GOT3 (cell line): ENCODE data around the gene ZNF385B.

Experiments
- DNase-seq: peaks from one replicate; lab custom pipeline; 2025; ENCODE audit warnings: mixed read lengths; lab: John Stamatoyannopoulos, UW

The ZNF385B gene

DNA sequence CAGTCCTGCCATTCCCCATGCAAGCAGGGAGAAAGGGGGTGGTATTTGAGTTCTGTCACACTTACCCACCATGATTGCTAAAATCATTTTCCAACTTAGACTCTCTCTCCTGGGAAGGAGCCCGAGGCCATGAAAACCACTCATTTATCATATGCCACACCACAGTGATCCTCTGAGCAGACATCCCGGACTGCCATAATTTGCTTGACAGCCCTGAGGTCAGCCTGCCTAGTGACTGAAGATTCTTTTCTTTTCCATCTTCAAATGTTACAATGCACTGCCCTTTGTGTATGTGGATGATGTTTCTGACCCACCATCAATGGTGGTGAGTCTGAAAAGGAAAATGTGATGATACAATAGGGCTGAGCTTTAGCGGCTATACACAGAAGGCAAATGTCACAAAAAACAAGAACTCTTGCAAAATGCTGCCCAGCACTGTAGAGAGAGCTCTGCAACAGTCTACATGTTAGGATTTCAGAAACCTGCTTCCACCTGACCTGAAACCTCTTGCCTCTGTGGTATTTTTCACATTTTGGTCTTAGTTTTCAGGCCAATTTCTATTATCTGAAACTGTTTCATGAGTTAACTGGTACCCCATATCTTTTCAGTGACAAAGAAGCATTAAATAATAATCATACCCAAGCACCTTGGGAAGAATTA is 272.8 kb downstream of the ZNF385B start:
- DNase-seq: no peak

DNA sequence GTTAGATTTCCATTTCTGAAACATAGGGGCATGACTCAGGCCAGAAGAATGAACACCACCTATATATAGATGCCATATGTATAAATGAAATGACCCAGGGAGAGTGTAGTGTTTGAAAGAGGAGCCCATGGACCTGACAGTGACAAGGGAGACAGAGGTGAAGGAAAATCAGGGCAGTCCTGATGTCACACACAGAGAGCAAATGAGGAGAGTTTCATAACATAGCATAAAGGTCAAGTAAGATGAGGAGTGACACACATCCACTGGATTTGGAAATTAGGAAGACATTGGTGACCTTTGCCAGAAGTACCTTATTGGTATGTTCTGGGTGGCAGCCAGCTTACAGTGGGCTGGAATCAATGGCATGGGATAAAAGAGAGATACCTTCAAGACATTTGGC is 276.7 kb downstream of the ZNF385B start:
- no peak for DNase-seq

DNA sequence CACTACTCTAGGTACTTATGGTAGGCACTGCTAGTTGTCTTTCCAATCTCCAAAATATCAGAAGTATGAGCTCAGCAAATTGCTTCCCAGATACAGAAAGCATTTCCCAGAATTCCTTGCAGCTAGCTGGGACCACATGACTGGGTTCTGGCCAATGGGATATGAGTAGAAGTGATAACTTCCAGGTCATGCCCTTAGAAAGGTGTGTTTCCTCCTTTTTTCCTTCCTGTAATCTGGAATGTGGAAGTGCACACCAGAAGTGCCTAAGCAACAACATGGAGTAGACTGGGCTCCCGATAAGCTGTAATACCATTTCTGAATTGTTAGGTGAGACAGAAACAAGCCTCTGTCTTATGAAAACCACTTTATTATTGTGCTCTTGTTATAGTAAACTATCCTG is 279.8 kb downstream of the ZNF385B start:
- no peak for DNase-seq

DNA sequence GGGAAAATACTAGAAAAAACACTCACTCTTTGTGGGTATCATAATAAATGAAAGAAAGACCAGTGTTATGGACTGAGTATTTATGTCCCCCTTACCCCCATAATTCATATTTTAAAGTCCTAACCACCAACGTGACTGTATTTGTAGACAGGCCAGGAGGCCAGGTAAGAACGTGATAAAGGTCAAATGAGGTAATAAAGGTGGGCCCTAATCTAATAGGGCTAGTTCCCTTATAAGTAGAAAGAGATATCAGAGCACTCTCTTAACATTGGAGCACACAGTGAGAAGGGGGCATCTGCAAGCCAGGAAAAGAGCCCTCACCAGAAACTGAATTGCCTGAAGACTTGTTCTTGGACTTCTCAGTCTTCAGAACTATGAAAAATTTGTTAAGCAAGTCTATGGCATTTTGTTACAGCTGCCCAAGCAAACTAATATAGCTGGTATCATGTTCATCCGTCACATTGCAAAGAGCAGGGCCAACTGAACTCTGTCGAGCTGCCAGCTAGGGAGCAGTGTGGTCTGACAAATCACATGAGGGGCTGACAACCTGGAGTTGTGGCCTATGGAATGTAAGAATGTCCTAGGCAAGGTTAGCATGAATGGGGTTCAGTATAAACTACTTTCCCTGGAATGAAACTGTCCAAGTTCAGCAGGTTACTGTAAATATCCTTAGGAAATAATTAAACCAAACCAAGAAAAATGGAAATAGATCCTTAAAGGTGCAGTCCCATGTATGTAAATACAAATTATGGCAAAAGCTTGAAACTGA is 280.9 kb downstream of the ZNF385B start:
- DNase-seq: no peak

DNA sequence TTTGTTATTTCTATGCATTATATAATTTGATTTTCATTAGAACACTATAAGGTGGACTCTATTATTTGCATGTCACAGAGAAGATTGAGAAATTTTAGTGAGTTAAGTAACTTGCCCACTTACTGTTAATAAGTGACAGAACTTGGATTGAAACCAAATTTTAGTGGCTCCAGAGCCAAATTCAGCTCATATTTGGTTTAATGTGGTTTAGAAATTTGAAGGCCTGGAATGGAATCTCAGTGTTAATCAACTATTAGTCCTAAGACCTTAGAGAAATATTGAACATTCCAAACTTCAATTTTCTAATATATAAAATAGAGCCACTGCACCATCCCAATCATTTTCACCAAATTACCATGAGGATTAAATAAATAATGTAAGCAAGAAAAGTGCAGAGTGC is 281.6 kb downstream of the ZNF385B start:
- no peak for DNase-seq

DNA sequence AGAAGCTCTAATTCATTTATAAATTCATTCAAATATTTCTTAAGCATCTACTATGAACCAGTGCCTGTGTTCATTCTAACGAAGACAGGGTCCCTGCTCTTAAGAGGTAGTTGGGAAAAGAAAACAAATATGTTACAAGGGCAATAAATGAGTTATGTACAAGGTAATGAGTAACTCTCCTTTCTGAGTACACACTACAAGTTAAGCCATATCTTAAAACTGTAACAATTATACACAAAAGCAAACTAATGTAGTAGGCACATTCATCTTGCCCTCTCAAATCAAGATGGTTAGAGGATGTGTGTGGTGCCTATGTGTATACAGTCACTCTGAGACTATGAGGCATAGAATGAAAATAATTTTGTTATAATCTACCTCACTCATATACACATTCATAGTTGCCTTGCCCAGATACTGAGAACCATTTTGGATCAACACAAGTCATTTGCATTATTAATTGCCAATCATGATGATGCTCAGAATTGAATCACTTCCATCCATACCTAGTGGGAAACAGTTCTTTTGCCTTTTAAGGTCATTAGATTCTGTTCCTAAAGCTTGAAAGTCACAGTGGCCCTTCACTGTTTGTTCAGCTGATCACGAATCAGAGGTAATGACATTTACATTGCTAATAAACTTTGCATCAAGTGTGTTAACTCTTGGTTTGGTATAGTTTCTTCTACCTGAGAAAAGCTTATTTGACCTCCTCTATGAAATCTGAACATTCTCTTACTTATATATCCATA is 283.1 kb downstream of the ZNF385B start:
- DNase-seq: no peak

DNA sequence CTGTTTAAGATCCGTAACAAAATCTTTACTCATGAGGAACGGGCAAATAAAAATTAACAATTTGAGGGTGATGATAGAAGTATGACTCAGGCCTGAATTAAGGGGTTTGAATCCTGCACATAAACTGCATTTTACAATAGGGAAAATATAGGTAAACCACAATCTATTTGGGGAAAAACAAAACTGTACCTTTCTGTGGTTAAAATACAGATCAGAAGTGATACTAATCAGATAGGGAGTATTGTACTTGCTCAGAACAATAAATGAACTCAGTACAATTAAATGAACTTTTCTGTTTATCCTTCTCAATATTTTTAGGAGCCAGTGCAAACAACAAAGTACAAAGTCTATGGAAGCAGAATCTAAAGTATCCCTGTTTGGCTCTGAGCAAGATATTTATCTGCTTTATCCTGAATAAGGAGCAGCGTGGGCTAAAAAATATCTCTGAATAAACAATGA is 287.3 kb downstream of the ZNF385B start:
- no peak for DNase-seq

DNA sequence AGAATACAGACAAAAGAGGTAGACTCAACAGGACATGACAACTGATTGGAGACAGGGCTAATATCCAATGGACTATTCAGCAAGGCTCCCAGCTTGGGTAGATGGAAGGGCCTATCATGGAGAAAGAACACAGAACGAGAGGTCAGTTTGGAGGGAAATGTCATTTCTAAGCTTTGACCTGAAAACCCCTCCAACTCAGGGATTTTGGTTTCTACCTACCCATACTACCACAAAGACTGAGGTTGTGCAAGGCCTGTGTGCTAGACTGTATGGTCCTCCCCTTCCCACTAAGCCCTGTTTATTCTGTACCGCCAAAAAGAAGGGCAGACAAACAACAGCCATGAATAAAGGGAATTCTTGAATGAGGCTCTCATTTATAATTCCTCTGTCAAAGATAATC is 288.9 kb downstream of the ZNF385B start:
- no peak for DNase-seq

DNA sequence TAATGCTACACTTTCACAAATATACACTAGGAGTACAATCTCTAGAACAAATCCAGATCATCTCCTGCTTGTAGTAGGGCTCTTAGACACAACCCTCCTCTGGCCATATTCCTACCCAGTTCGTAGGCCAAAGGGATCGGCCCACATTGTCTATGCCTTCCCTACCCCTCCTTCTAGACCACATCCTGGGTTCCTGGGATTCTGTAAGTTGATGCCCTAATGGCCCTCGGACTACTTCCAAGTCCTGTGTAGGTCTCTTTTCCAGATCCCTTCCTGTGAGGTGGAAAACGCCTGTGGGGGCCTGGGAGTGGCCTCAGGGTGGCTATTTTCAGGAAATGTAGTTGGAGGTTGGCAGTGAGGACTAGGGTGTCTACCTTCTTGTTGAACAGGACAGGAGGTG is 289.7 kb downstream of the ZNF385B start:
- no peak for DNase-seq

DNA sequence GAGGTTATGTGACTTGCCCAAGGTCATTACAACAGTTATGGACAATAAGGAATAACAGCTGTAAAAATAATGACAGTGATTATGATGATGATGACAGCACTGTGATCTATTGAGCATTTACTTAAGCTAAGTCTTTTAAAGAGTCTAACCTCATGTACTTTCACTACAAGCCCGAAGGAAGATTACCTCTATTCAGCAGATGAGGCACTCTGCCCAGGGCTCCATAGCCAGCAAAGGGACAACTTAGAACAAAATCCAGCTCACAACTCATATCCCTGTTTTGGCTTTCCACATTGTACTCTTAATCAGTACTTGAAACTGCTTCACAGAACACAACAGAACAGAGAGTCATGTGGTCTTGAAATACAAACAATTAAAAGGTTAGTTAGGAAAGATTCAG is 290.2 kb downstream of the ZNF385B start:
- no peak for DNase-seq

DNA sequence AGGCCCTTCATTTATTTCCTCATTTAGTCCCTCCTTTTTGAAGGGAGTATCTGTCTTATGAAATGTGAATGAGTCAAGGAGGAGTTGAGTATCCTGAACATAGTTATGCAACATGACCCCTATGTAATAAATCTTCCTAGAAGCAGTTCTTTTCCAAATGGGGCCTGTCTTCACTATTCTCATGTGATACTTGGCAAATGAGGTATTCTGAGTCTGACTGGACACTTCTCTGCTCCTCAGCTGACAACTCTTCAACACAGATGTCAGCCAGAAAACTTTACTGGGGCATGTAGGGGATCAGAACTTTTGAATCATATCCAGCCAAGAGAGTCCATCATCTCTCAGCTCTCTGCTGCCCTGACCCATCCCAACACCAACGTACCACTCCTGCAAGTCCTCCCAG is 291.6 kb downstream of the ZNF385B start:
- DNase-seq: peak; percentile 2

DNA sequence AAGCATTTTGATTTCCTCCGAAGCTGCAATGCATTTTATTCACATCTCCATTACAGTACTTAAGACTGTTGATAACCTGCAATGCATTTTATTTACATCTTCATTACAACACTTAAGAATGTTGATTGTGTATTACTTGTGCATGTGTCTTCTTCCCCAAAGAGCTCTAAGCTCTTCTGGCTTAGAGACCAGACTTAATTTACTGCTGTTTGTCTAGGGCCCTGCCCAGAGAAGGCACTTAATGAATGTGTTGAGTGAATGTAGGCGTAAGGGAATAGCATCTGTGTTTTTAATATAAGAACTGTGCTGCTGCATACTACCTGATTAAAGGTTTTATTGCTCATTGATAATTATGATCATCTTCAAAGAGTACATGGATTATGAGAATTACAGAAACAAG is 295.6 kb downstream of the ZNF385B start:
- DNase-seq: no peak

DNA sequence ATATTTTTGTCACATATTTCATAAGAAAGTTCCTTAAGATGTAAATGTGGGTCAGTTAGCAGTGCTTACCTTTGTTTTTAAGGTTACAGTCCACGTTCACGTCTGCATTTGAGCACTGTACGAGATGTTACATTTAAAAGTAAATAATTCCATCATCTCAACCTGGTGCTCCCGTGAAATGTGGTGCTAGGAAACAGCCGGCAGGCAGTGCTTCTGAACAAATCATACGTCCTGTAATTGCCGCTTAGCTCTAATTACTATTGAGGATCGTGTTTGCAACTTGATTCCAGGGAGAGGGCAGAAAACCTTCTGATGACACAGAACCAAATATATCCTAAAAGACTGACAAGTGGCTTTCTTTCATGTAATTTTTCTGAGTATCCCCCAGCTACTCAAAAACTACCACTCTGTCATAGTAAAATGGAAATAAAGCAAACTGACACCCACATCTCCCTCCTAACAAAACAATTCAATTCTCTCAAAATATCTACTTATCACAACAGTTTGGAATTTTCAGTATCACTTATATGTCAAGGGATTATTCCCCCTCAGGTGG is 299.0 kb downstream of the ZNF385B start:
- DNase-seq: no peak

DNA sequence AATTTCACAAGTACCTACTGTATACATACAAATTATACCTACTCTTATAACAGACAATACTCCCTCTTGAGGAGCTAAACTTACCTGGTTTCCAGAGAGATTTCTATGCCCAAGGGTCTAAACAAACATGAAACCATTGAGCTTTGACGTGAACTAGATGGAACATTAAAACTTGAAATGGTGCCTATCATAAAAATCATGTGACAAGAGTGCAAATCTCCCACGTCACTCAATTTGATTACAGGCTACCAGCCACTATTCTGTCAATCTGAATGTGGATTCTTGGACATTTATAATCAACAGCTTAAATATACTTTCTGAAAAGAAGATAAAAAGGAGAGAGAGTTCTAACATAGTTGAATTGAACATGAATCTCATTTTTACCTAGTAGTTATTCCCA is 299.7 kb downstream of the ZNF385B start:
- no peak for DNase-seq

DNA sequence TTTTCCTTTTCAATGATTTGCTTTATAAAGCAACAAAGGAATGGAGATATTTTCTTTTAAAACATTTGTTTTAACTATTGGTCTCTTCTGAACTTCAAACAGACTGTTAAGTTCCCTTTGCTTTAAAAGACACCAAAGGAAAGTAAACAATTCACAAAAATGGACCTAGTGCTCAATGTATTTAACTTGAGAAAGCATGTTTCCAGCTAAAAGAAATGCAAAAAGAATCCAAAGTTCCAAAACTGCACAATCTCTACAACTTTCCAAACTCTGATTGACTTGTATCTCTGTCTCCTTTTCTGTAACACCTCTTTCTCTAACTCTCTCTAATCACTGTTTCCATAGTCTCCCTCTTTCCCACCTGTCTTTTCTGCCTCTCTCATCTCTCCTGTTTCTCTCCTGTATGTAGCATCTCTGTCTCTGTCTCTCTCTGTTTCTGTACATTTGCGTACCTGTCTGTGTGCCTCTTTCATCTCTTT is 301.1 kb downstream of the ZNF385B start:
- no peak for DNase-seq

DNA sequence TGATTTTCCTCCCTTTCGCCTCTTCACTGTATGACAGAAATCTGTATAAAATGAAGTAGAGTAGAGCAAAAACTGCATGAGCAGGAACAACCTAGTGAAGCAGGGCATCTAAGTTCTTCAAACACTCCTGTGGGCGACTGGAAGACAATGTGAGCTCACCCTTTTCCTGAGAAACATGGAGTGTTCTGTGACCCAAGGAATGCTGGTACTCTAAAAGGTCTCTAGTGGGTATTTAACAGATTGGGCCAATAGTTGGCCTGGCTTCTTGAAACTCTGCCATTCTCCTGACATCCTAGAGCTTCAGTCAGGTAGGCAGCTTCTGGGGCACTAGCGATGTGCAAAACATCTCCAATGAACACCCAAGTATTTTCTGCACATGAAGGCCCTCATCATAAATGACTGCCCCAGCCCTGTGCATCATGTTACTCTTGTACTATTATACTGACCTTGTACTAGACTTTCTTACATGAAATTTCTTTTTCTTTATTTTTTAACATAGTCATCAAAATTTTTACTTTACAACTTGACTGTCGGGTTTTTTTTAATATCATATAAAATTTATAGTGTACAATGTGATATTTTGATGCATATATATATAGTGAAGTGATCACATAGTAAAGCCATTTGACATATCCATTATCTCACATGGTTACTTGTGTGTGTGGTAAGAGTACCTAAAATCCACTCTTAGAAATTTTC is 302.2 kb downstream of the ZNF385B start:
- no peak for DNase-seq

DNA sequence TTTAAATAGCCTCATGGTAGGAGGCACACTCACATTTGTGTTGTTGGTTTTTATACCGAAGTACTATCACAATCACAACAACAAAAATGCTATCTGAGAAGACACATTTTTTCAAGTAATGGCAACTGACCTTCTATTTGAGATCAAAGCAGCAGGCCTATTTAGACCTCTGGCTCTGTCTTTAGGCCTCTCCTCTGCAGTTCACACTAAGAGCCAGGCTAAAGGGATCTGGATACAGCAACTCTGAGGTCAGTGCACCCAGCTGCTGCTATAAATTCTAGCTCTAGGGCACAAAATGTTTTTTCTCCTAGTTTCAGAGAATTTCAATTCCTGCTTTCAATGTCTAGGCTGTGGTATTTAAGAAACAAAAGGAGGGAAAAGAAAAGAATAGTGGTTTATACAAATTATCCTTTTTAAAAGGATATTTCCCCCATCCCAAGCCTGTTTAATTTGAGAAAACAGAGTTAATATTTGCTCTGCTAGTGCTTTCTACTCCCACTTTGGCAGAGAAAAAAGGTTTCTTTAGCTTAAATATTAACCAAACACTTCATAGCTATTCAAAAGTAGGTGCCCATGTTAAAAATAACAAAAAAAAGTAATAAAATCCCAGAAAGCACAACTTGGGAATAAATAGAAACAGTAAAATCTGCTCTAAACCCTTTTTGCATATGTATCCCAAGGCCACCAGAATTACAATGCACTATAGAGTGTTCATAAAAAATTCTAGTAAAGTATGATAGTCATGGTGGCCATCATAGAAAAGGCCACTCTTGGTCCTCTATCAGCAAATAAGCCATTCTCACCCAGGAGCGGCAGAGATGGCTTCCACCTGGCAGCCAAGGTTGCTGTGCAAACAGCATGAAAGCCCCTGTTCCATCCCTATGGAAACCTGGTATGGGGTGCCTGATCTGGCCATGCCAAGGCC is 303.1 kb downstream of the ZNF385B start:
- DNase-seq: no peak

DNA sequence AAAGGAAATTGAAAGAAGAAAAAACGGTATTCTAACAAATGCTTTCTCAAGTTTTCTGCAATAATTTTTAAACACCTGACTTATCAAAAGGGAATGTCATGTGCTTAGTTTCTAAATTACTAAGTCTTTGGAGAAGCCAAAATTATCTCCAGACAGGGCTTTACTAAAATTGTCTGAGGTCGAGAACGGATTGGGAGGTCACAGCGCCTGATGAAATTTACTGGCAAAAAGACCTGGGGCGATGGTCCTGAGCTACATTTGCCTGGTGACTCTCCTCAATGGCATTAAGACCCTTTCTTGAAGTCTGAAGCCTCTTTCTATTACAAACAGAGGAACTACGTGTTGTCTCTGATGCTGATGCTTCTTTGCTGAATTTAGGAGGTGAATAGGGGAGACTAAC is 305.0 kb downstream of the ZNF385B start:
- DNase-seq: no peak

DNA sequence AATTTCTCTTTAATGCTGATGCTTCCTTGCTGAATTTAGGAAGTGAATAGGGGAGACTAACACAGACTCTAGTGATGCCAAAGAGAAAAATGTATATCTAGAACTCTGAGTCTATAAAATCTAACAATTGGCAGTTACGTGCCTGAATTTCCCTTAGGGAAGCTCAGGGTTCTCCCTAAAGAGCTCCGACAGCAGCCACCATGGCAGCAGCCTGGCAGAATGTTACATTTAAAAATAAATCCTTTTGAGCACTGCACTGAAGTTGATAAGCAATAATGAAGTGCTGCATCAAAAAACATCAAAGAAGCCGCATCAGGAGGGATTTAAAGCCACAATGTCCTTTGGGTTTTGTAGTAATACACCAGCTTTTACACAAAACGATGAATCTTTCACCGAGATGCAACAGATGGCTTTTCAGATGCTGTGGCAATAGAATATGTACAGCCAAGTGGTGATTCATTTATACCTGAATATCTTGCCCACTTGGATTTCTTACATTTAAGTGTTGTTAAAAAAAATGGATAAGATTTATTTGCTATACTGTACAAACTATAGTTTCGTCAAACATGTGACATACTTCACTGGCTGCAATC is 305.6 kb downstream of the ZNF385B start:
- no peak for DNase-seq

DNA sequence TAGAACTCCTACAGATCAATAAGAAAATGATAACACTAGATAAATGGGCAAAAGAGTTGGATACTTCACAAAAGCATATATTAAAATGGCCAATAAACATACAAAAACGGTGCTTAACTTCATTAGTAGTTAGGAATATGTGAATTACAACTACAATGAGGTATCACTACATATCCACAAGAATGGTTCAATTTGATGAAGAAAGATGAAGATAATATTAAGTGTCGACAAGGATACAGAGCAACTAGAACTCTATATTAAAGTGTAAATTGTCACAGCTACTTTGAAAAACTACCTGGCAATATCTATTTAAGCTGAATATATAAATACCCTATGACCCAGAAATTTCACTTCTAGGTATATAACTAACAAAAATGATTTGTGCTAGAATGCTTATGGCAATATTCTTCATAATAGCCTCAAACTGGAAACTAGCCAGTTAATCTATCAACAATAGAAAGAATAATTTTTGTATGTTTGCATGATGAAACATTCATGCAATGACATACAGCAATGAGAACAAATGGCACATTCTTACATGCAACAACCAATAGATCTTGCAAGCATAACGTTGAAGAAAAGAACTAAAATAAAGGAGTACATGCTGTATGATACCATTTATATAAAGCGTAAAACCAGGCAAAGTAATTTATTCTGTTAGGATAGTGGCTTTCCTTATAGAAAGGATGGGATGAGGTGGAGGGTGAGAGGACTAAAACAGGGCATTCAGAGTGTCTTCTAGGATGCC is 306.6 kb downstream of the ZNF385B start:
- no peak for DNase-seq
